ENCODE measurements around the gene RASSF9.

GRCh38 chr12:85865890-85866289, 29.7 kb upstream of the RASSF9 start:
- TF ChIP-seq CTCF (IDR thresholded peaks at IDR 0.05; ENCODE audit: borderline replicate concordance, extremely low read depth, low read length, poor library complexity, severe bottlenecking) (no peak), EZH2 (IDR thresholded peaks at IDR 0.05; ENCODE audit: borderline replicate concordance, low read depth, low read length, severe bottlenecking) (no peak)

Data from DND-41 (cell line).